Measurements from ENCODE around the gene NOTCH2. TPM values are rescaled to one million over a fixed set of nuclear protein-coding genes. Genes with fewer than 3 reads are reported as not detected.

NOTCH2 gene
- total RNA-seq, 1 experiment from 2014 or later, result 106 TPM

DNA sequence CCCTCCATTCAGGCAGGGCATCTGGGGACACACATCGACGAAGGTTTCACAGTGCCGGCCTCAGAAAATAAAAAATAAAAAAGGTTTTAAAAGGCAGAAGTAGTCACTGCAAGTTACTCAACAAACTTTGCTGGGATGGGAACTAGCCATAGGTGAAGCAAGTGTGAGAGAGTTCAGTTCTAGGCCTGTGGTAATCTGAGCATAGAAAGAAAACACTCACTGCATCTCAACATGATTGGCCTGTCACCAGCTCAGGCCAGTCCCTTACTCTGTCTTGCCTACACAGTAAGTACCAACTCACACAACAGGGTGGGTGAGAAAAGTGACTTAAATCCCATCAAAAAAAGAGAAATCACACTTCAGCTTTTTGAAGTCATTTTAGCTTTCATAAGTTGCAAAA, 142.9 kb downstream of the NOTCH2 start:
- Histone ChIP-seq H3K4me1 (replicated peaks; ENCODE audit: insufficient read depth) (peaks cover 17% of the 10 kb centered on the region), H2AFZ (no peak overlapping the region), H3K27ac (no peak overlapping the region), H3K4me3 (no peak overlapping the region), H3K9me3 (ENCODE audit: insufficient read depth, low read depth) (no peaks in the 10 kb centered on the region), H3K27me3 (ENCODE audit: insufficient read depth, low read depth) (no peaks in the 10 kb centered on the region), H3K9me2 (ENCODE audit: insufficient read depth) (no peaks in the 10 kb centered on the region), H3K4me2 (no peak overlapping the region), H3F3A (ENCODE audit: insufficient read depth, low read depth) (peaks cover 17% of the 10 kb centered on the region), H4K20me1 (ENCODE audit: insufficient read depth) (peaks cover 9% of the 10 kb centered on the region; the same call in 1 of the 2 replicates), H3K79me2 (ENCODE audit: low read depth) (no peaks in the 10 kb centered on the region), H3K36me3 (ENCODE audit: low read depth) (peaks cover 54% of the 10 kb centered on the region)
- intact Hi-C loops (cut with micrococcal nuclease; ENCODE audit: unreplicated experiment), result no loop called here
- TF ChIP-seq CTCF (conservative IDR thresholded peaks at IDR 0.05), result no peak
- TF ChIP-seq EZH2 (IDR thresholded peaks at IDR 0.05; ENCODE audit: low read depth), result no peak
- no peak for DNase-seq
- BruUV-seq (replicated peaks), result no TSS peak
- CTCF ChIA-PET, result no interaction called here
- POLR2A ChIA-PET (ENCODE audit: unreplicated experiment), result no interaction called here

DNA sequence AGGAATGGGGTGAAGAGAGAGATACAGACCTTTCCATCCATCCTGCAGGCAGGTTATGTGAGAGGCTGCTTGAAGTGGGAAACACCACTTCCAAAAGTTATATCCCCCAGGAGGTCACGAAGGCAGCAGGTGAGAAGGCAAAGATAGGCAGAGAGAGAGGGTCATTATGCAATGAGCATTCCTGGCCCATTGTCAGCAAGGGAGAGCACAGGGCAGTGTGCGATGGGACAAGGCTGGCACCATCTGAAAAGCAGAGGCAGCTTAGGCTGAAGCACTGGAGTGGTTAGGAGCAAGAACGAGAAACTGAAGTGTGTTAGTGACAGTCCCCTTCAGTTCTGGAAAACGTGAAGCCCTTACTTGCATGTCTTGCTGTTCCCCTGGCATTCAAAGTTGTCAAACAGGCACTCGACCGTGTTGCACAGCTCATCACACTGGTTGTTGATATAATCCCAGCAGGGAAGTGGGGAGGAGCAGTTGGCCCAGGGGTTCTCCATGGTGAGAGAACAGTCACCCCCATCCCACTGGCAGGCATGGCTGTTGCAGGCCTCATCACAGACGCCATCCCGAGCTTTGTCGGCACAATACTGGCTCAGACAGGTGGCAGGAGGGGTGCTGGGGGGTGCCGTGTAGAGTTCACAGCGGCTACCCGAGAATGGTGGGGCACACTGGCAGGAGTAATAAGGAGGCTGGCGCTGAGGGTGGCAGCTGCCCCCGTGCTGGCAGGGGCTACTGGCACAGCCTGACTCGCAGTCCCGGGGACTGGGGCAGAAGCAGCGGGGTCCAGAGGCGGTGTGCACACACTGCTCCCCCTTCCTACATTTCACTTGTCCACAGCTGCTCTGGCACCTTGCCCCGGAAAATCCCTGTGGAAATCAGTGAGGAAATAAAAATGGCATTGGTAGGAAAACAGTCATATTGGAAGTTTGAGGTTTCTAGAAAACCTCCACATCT, 144.2 kb downstream of the NOTCH2 start:
- POLR2A ChIA-PET (ENCODE audit: unreplicated experiment), result no interaction called here
- Histone ChIP-seq H2AFZ (no peak overlapping the region), H3K27me3 (ENCODE audit: insufficient read depth, low read depth) (no peaks in the 10 kb centered on the region), H3K9me3 (ENCODE audit: insufficient read depth, low read depth) (no peaks in the 10 kb centered on the region), H3K9me2 (ENCODE audit: insufficient read depth) (no peaks in the 10 kb centered on the region), H3F3A (ENCODE audit: insufficient read depth, low read depth) (peaks cover 11% of the 10 kb centered on the region), H3K4me2 (no peak overlapping the region), H3K79me2 (ENCODE audit: low read depth) (no peaks in the 10 kb centered on the region), H3K36me3 (ENCODE audit: low read depth) (peaks cover 67% of the 10 kb centered on the region), H3K4me1 (replicated peaks; ENCODE audit: insufficient read depth) (peaks cover 12% of the 10 kb centered on the region), H3K27ac (no peak overlapping the region), H3K4me3 (no peak overlapping the region), H4K20me1 (ENCODE audit: insufficient read depth) (peaks cover 9% of the 10 kb centered on the region; the same call in 1 of the 2 replicates)
- BruUV-seq (replicated peaks), result no TSS peak
- DNase-seq, result no peak
- intact Hi-C loops (cut with micrococcal nuclease; ENCODE audit: unreplicated experiment), result no loop called here
- TF ChIP-seq EZH2 (IDR thresholded peaks at IDR 0.05; ENCODE audit: low read depth) (no peak), CTCF (conservative IDR thresholded peaks at IDR 0.05) (no peak)
- CTCF ChIA-PET, result no interaction called here

GRCh38 chr1:119920104-119920968, 149.1 kb downstream of the NOTCH2 start:
- Histone ChIP-seq H4K20me1 (ENCODE audit: insufficient read depth) (no peaks in the 10 kb centered on the region), H3K9me3 (ENCODE audit: insufficient read depth, low read depth) (no peaks in the 10 kb centered on the region), H3K4me3 (no peak overlapping the region), H3K4me2 (no peak overlapping the region), H3K9me2 (ENCODE audit: insufficient read depth) (no peaks in the 10 kb centered on the region), H3K79me2 (ENCODE audit: low read depth) (no peaks in the 10 kb centered on the region), H3K27me3 (ENCODE audit: insufficient read depth, low read depth) (no peaks in the 10 kb centered on the region), H3K4me1 (replicated peaks; ENCODE audit: insufficient read depth) (no peaks in the 10 kb centered on the region), H2AFZ (no peak overlapping the region), H3F3A (ENCODE audit: insufficient read depth, low read depth) (no peaks in the 10 kb centered on the region), H3K27ac (no peak overlapping the region), H3K36me3 (ENCODE audit: low read depth) (peaks cover 73% of the 10 kb centered on the region)
- TF ChIP-seq EZH2 (IDR thresholded peaks at IDR 0.05; ENCODE audit: low read depth) (no peak), CTCF (conservative IDR thresholded peaks at IDR 0.05) (no peak)
- ChIA-PET CTCF (no interaction called here), POLR2A (ENCODE audit: unreplicated experiment) (no interaction called here)
- no TSS peak for BruUV-seq (replicated peaks)
- no peak for DNase-seq
- intact Hi-C loops (cut with micrococcal nuclease; ENCODE audit: unreplicated experiment), result no loop called here

Data from PC-9 (cell line).